ENCODE results near the gene UGP2.
"Not testable (repeated sequence)": the region's sequence is repeated elsewhere in the genome, so short reads cannot be mapped to it uniquely, and the experiment has no call there.

The UGP2 gene

DNA sequence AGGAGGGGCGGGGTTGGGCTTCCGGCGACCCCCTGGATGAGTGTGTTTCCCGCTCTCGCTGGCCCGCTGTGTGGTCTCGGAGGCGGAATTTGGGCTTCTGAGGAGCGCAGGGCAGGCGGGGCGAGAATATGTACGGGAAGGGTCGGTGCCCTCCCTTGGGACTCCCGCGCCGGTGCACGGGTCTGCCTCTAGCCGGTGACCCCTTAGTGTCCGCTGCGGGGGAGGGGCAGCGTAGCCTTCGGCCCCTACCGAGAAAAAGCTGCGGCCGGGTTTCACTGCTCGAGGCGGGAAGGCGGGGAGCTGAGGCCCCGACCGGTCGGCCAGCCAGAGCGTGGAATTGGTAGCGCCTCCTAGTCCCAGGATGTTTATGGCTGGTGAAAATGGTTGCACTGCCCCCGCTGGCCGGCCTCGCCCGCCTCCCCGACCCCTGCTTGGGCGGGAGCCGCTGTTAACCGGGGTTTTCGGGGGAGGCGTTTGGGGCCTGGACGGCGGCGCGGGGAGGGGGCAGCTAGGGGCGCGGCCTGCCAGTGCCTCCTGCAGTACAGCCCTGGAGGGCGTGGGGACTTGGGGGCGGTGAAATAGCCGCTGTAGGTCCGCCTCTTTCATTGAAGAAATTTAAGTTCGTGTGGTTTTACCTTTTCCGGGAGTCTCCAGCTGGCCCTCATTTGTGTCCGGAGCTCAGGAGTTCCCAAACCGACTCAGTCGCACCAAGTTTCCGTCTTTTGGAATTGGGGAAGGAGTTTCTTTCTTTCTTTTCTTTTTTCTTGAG, at the start of gene UGP2:
TSS of gene UGP2 (plus strand) at position 643 of the 769 bp plus-strand sequence. CDS start 290 bp downstream, outside the sequence.
- DNase-seq = peak; percentile 86

DNA sequence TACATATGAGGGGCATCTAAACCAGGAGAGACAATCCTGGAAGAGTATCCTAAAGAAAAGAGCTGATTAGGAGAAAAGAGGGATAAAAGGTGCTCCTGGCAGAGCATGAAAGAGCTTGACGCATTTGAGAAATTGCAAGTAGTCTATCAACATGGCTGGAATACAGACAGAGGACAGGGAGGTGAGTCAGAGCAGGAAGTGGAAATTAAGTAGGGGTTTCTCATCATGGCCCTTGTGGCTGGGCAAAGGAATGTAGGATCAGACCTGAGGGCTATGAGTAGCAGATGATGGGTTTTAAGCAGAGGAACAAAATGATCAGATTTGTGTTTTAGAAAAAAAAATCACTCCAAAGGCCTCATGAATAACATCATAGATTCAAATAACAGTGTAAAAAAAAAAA, 49.2 kb upstream of the UGP2 start:
- DNase-seq = no peak

DNA sequence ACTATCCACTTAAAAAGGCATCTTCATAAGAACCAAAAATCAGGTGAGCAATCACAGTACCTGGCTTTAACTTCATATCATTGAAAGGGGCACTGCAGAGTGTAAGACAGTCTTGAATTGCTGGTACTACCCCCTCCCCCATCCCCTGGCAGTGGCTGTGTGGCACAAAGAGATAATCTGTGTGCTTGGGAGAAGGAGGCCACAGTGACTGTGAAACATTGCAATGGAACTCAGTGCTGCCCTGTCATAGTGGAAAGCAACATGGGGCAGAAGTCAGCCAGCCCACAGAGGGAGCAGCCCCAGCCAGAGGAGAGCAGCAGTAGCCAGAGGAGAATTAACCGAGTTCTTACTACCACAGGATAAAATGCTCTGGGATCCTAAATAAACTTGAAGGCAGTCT, 45.3 kb upstream of the UGP2 start:
- DNase-seq = no peak

DNA sequence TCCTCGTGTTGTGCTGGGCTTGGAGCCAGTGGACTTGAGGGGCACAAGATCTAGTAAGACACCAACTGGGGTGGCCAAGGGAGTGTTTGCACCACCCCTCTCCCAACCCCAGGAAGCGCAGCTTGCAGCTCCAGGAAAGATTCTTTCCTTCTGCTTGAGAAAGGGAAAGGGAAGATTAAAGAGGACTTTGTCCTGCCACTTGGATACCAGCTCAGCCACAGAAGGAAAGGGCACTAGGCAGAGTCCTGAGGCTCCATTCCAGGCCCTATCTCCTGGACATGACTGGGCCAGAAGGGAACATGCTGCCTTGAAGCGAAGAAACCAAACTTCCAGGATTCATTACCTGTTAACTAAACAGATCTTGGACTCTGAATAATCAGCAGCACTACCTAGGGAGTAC, 44.9 kb upstream of the UGP2 start:
- DNase-seq = no peak

DNA sequence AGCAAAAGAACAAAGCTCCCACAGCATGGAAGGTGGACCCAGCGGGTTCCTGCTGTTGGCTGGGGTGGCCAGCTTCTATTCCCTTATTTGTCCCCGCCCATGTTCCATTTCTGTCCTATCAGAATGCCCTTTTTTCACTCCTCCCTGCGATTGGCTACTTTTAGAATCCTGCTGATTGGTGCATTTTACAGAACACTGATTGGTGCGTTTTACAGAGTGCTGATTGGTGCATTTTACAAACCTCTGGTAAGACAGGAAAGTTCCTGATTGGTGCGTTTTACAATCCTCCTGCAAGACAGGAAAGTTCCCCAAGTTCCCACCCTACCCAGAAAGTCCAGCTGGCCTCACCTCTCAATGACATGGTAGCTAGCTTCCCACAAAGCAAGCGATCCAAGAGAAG, 40.2 kb upstream of the UGP2 start:
- DNase-seq = no peak

DNA sequence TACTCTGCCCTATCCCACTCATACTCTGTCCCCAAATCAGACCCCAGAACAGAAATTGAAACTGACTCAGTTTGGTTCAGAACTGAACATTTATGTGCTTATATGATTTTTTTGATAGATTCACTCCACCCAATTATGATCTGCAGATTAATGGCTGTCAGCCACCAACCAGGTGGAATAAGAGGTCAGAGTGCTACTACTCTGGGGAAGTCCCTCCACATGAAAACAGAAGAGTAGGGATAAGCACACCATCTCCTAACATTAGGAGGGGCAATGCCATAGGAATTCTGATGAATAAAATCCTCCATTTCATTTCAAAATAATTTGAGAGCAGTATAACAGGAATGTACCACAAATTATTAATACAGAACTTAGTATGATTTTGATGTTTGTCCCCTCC, 36.3 kb upstream of the UGP2 start:
- no peak for DNase-seq

DNA sequence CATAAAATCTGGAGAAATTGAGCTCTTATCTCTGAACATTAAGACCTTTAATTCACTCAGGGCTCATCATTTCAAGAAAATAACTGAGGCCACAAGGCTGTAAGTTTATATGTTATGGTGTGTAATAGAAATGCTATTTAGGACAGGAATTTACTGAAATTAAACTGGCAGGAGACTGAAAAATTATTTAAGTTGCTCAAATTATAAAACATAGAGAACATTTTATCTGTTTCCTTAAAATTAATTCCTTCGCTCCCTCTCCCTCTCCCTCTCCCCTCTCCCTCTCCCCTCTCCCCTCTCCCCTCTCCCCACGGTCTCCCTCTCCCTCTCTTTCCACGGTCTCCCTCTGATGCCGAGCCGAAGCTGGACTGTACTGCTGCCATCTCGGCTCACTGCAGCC, 33.7 kb upstream of the UGP2 start:
- DNase-seq = not testable (repeated sequence)

DNA sequence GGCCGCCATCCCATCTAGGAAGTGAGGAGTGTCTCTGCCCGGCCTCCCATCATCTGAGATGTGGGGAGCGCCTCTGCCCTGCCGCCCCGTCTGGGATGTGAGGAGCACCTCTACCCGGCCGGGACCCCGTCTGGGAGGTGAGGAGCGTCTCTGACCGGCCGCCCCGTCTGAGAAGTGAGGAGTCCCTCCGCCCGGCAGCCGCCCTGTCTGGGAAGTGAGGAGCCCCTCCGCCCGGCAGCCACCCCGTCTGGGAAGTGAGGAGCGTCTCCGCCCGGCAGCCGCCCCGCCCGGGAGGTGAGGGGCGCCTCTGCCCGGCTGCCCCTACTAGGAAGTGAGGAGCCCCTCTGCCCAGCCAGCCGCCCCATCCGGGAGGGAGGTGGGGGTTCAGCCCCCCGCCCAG, 32.8 kb upstream of the UGP2 start:
- not testable (repeated sequence) for DNase-seq

DNA sequence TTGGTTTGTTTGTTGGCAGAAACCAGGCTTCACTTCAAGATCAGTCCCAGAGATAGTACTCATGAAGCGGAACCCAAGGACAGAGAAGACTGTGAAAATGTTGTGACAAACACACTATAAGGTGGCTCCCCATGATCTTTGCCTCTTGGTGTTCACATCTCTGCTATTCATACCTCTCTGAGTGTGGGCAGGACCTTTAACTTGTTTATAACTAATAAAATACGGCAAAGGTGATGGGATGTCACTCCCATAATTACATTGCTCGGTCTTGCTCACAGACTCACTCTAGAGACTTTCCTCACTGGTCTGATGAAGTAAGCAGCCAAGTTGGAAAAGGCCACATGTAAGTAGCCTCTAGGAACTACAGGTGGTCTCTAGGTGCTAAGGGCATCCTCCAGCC, 30.6 kb upstream of the UGP2 start:
- DNase-seq = no peak

DNA sequence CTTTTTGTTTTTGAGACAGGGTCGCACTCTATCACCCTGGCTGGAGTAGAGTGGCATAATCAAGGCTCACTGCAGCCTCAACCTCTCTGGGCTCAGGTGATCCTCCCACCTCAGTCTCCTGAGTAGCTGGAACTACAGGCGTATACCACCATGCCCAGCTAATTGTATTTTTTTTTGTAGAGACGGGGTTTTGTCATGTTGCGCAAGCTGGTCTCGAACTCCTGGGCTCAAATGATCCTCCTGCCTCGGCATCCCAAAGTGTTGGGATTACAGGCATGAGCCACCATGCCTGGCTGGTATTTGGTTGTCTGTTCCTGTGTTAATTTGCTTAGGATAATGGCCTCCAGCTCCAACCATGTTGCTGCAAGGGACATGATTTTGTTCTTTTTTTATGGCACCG, 29.8 kb upstream of the UGP2 start:
- not testable (repeated sequence) for DNase-seq

DNA sequence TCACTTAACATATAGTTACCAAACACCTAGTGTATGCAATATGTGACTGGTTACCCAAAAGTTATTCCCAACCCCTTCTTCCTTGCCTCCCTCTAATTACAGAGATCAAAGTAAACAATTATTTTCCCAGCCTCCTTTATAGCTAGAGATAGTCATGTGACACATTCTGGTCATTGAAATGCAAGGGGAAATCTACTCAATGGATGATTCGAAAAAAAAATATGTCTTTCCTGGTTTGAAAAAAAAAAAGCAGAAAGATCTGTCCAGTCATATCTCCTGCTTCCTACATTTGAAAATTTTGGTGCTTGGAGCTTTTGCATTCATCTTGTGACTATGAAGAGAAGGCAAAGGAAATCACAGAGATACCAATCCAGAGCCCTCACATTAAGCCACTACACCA, 27.6 kb upstream of the UGP2 start:
- DNase-seq = no peak

DNA sequence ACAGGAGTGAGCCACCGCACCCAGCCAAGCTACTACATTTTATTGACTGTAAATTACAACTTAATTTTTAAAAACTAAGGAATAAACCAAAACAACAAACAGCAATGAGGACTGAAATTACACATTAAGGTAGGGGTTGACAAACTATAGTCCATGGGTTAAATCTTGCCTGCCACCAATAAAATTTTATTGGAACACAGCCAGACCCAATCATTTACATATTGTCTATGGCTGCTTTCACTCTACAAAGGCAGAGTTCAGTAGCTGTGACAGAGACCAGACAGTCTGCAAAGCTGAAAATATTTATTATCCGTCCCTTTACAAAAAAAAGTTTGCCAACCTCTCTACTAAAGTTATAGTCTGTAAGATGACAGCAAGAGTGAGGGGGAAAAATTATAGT, 24.3 kb upstream of the UGP2 start:
- DNase-seq = no peak

DNA sequence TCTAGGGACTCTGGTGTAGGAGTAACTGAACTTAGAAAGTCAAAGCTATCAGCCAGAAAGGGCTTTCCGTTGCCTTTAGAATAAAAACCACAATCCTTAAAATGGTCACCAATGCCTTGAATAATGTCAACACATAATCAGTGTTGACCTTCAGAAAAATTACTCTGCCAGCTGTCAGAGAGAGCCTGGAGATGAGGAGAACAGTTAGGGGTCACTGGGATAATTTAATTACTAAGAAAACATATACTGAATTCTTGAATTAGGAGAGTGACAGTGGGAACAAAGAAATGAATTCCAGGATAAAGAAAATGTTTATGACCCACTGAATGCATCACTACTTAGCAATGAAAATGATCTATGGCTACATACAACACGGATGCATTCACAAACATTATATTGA, 23.4 kb upstream of the UGP2 start:
- no peak for DNase-seq

DNA sequence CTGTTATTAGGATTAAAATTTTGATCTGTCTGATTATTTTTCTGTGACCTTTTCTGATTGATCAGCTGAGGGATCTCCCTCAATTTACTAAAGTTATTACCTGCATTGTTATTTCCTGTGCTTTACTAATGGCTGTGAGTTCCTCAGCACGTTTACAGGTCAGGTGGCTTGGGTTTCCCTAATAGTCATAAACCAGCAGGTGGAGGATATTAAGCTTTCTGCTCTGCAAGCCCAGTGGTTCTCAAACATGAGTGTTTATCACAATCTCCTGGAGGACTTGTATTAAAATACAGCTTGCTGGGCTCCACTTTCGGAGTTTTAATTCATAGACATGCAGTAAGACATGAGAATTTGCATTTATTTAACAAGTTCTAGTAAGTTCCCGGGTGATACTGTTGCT, 22.4 kb upstream of the UGP2 start:
- DNase-seq = no peak

DNA sequence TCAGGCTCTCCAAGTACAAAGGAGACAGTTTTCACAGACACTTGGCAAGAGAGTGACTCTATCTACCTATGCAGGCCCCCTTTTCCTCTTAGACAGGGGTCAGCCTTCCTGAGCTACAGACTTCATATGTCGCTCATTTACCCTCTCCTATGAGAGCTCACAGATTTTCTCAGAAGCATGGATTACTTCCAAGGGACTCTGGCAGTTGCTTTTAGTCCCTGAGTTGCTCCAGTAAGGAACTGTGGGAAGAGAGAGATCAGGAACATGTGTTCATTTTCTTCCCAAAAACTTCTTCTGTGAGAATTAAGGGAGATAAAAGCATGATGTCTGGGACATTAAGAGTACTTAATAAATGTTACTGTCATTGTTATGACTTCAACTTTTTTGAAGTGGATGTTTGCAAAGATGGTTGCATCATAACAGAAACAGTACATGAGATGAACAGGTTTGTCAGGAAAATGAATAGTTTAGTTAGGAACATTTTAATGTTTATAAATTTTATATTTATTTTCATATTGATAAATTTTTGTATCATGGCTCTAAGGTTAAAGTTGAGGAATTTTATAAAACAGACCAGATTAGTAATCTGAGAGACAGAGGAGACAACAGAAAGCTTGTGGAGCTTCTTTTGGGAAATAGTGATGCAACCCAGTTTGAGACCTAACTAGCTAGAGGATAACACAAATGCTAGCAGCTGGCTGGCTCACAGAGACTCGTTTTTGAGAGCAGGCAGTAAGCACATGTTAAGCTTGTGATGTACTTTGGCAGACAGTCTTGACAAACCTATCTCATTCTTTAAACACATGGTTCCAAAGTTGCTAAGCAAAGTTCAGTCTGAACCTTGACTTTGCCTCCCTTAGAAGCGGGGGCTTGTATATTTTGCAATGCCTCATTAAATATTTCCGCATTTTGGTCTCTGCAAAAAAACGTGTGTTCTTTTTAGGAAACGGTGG, 21.7 kb upstream of the UGP2 start:
- DNase-seq = no peak

DNA sequence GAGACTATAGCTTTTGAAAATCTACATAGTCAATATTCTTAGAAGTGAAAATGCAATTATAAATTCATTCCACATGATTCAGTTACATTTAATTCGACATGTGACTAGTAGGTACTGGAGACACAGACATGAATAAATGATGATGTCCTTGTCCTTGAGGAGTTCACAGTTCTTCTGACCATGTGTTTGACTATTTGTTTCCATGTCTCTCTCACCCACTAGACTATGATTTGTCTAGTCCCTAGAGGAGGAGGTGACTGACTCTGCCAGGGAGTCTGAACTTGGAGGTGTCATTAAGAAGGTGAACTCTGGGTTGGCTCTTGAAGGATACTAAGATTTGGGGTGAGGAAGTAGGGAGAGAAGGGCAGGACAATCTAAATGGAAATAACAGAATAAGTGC, 20.7 kb upstream of the UGP2 start:
- DNase-seq = no peak

DNA sequence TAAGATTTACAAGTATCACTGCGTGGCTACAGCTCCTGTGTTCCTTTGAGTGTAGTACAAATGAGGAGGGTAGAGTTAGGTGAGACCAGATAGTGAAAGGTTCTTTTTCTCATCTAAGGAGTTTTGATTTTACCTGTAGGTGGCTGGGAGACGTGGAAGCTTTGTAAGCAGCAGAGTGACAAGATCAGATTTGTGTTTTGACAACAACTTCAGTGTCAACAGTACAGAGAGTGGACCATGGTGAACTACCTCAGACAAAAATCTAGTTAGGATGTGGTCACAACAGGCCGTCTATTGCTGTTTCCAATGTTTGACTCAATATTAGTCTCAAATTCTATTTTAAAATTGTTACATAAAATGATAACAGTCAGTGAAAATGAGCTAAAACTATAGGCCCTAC, 20.3 kb upstream of the UGP2 start:
- DNase-seq = no peak

DNA sequence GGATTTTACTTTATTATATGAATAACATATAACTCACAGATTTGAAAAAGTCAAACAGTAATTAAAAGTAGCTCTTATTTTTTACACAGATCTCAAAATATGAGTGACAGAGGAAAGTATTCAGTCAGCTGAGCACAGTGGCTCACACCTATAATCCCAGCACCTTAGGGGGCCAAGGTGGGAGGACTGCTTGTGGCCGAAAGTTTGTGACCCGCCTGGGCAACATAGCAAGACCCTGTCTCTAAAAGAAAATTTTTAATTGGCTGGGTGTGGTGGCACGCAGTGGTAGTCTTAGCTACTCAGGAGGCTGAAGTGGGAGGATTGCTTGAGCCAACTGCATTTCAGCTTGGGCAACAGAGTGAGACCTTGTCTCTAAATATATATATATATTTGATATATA, 19.2 kb upstream of the UGP2 start:
- no peak for DNase-seq

DNA sequence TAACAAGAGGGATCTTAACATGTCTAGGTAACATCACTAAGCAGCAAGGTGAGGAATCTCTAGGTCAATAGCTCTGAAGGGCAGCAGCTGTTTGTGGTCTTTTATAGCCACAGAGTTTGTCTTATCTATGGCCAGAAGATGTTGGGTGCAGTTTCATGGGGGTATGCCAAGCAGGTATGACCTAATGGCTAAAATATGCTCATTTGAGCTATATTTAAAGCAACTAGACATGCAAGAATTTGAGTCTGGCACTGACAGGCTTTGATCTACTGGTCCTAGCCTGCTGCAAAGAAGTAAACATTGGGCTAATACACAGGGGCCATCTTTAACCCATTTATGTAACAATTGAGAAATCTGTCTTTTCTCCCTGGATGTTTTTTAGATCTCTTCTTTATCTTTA, 13.9 kb upstream of the UGP2 start:
- no peak for DNase-seq

DNA sequence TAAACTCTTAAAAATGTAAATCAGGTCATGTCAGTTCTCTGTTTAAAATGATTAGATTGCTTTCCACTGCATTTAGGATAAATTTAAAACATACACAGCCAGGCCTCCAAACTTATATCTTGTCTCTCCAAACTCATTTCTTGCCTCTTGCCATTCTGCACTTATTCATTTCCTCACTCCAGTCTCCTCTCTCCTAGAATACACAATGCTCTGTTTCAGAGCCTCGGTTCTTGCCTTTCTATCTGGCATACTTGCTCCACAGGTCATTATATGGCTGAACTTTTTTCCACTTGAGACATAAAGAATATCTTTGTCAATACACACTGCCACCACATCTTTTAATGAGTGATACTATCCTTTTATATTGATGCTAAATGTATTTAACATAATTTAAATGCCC, 10.5 kb upstream of the UGP2 start:
- no peak for DNase-seq

DNA sequence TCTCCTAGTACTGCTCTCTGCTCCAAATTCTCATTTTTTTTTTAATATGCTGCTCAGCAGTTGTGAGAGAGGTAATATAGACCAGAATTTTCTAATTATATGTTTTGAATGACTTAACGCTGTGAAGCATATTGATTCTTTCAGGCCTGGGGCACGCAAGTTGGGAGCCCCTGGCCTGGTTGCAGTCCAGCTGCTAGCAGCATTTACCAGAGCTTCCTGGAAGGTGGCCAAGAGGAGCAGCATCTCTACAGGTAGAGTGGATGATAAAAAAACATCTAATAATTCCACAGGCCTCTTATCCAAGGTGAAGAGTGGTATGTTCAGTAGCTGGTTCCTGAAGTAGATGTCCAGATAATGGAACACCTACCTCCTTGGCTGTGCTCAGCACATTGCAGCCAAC, 7.3 kb upstream of the UGP2 start:
- no peak for DNase-seq

DNA sequence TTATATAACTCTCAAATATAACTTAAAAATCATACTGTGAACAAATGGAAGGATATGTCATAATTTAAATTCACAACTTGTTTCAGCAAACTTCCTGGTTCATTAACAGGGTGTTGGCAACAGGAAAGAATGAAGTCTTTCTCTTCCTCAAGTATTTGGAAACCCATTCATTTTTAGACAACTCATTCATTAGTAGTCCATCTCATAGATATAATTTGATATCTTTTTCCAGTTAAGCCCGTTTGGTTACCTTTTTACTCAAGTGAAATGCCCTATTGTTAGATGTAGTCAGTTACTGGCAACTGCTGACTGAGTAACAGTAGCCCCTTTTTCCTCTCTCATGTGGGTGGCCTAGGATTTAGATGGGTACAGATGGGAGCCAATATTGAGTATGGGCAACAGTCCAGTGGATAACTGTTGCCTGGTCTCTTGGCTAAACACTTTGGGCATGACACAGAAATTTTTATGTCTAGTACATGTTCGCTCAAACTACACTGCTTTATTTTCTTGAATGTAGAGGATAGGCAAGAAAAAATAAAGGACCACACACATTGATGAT, 4.6 kb upstream of the UGP2 start:
- no peak for DNase-seq

DNA sequence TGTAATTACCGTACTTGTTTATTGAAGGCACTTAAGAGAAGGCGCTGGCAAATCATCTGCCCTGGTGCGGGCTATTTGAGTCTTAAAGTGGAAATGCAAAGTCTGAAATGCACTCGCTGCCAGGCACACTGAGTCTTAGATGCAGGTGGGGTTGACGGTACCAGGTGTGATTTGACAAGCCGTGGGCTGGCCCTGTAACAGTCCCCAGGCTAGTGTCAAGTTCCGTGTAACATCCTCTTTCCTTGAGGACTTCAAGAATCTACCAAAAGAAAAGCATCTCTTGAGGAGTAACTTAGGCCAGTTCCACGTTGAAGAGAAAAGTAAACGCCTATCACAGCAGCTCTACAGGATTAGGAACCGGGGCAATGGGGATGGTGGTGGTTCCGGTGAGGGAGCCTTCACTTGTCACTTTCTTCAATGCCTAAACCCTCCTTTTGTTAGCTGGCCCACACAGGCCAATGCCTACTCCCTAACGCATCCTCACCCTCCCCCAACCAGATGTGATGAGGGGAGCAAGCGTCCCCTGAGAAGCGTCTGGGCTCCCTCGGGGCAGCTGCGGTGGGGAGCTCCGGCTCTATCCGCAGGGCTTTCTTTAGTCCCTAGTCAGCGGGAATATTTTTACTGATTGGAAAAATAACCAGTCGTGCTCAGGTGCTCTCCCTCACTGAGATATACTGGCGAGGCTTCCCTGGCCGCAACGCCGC, 1.5 kb upstream of the UGP2 start:
- DNase-seq = peak; percentile 57
